Heart left ventricle (tissue), 16 donors: ENCODE results near the gene SPAG9. TPM values are rescaled to one million over a fixed set of nuclear protein-coding genes. Genes with fewer than 3 reads are reported as not detected.
A peak's percentile ranks its signal among the peaks of the same experiment; 100 is the strongest.

Experiments used
- ATAC-seq, 4 donors: fragments of 200-7000 bp; cut with Tn5 transposase; one replicate each; pipeline ENCODE4 v1.9.1; 2020 to 2022; ENCODE audit warnings: moderate library complexity in 4 of 4, mild to moderate bottlenecking in 3 of 4, moderate number of reproducible peaks in 1 of 4
- DNase-seq, 5 donors: peaks; one replicate each; pipeline ENCODE4 v3.0.0-alpha.2; 2020
- H3K27ac ChIP-seq, 12 donors: fragments of 200-600 bp; sonication (generic) in 4 of 12; one replicate each; pipeline versions ENCODE4 v1.5.0 to v1.8.0; 2016 to 2022; ENCODE audit warnings: mild to moderate bottlenecking in 2 of 12
- H3K27me3 ChIP-seq, 9 donors: fragments of 200-600 bp; sonication (generic) in 2 of 9; one replicate each; pipeline versions ENCODE4 v1.5.1 to v1.8.0; 2016 to 2022; ENCODE audit warnings: mild to moderate bottlenecking in 3 of 9
- H3K36me3 ChIP-seq, 9 donors: fragments of 200-600 bp; sonication (generic) in 2 of 9; one replicate each; pipeline versions ENCODE4 v1.5.0 to v1.8.0; 2018 to 2022; ENCODE audit warnings: mild to moderate bottlenecking in 2 of 9
- H3K4me1 ChIP-seq, 12 donors: fragments of 200-600 bp; sonication (generic) in 4 of 12; one replicate each; pipeline versions ENCODE4 v1.5.0 to v1.8.0; 2016 to 2022; ENCODE audit warnings: mild to moderate bottlenecking in 3 of 12
- H3K4me3 ChIP-seq, 12 donors: fragments of 200-600 bp; sonication (generic) in 4 of 12; one replicate each; pipeline versions ENCODE4 v1.5.0 to v1.8.0; 2017 to 2022; ENCODE audit warnings: mild to moderate bottlenecking in 9 of 12, moderate library complexity in 4 of 12
- H3K9me3 ChIP-seq, 12 donors: fragments of 200-600 bp; sonication (generic) in 4 of 12; one replicate each; pipeline versions ENCODE4 v1.5.0 to v1.8.0; 2016 to 2022; ENCODE audit warnings: mild to moderate bottlenecking in 1 of 12
- CTCF ChIP-seq, 12 donors: fragments of 200-600 bp; sonication (generic) in 4 of 12; IDR thresholded peaks; one replicate each; pipeline versions ENCODE4 v1.5.0 to v1.8.0; 2018 to 2022; ENCODE audit warnings: antibody characterized with exemption in 12 of 12, mild to moderate bottlenecking in 5 of 12
- POLR2A ChIP-seq, 2 donors: fragments of 450-650 bp; IDR thresholded peaks; one replicate each; pipeline ENCODE4 v1.6.1; 2017; ENCODE audit warnings: antibody characterized with exemption in 2 of 2, mild to moderate bottlenecking in 2 of 2, moderate library complexity in 2 of 2
- WGBS, 4 donors: extraction: QIAGEN DNeasy Blood & Tissue Kit in 2 of 4; methylation state at CpG; one replicate each; pipeline versions ENCODE4 v1.1.5 to v1.1.7; 2013 to 2018; 5-methylcytosine and 5-hydroxymethylcytosine counted together
- intact Hi-C, 10 donors: fragments of 100-400 bp; cut with DNase I; formaldehyde crosslinking; loops; one replicate each; pipeline versions ENCODE4 v1.11.1 to v1.14.2; 2022
- polyA plus RNA-seq, 2 donors: library from polyadenylated mRNA; stranded (reverse); fragments of 200-250 nt; gene quantifications; one replicate each; pipeline ENCODE4 v1.2.3, GENCODE V29; 2013
- total RNA-seq, 9 donors: library from RNA; depleted of rRNA in 2 of 9; stranded (reverse); fragments of >200 nt in 2 of 9; fragmentation: NEBNext Ultra II Directional in 3 of 9; extraction: Animal tissue kit (Norgen Biotek cat#: 25700) in 3 of 9; gene quantifications; one replicate each; pipeline versions ENCODE4 v1.1.0 to v1.2.4, GENCODE V29; 2016 to 2023
- donor health status: ischemic (EF 13 %, LVEDD 7.1; RV severe dilation, severe dysfunction).
- donor health status: healthy with polysubstance abuse.
- donor health status: DM: no; HTN: yes; CAD: no.
- donor health status: DM: no; HTN: no; CAD: no.
- donor health status: ischemic (EF 25% LVEDD 6.9; RV normal size, moderate dysfunction).
- donor health status: ischemic (EF 25% LVEDD 5.7; RV mildly dilated, moderate dysfunction).
- donor health status: healthy.
- donor health status: DM: yes; HTN: yes; CAD: no.
- donor health status: ischemic (EF 35%, LVEDD 5.7; RV mildly dilated, moderate dysfunction).
- donor health status: nonischemic (EF 11% LVEDD 7.7; RV severe dilation, severe dysfunction).
- donor health status: DM: yes; HTN: yes; CAD: no.
- donor health status: PGD.
- donor health status: ischemic (EF 29% LVEDD 5.4; RV normal size, mild dysfunction).
- donor health status: nonischemic (EF 23%, LVEDD 6.1; RV moderate dilation, normal function).

SPAG9 gene
- total and polyA plus RNA-seq, 11 donors, result 15.9 to 65.4 (median 52.9) TPM

DNA sequence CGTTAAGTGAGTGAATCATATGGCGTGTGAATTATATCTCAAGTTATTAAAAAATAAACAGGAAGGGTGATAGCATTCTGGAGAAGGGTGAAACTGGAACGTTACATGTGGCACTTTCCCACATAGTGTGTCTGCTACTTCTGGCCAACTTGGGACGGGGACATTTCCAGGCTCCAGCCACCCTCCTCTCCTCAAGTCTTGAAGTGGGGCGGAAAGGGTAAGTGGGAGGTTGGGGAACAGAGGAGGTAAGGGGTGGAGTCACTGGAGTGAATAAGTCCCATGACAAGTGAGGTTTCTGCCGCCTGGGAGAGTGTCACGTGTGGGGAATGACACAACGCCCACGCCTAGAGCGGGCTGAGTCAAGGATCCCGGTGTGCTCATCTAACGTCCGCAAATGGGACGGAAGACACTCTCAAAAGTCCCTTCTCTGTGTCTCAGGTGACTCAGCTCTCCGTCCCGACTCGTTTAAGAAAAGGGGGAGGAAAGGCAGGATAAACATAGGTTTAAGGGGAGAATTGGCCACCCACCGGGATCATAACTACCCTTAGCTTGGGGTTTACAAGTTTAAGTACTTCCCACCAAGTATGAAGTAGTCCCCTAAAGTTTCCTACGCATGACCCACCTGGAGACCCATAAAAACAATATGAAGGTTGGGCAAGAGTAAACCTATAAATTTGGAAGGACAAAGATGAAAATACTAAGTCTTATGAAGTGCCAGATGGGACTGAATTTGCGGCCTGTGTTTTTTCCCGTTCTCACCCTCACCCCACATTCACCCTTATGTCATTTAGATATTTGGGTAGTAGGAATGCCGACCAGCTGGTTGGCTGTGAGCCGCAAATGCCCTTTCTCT, 1.2 kb upstream of the SPAG9 start:
- H3K4me3 ChIP-seq, result peak overlapping the region; percentile 36 to 100 (median 94)
- ATAC-seq (peak; percentile 82 to 93 (median 88)), DNase-seq (peak; percentile 89 to 95 (median 89))
- 22 to 26% (median 22%) methylated on average over 23 of the region's 23 CpGs for WGBS, 4 donors
- peak overlapping the region; percentile 95 to 100 (median 99) for H3K27ac ChIP-seq
- intact Hi-C loops, result loop anchor here in 4 of 10 donors (1.0 to 5.0 kb wide), 3 partner anchors 31 to 255 kb away; partner anchors contain the start of genes NME1 (in 3 of the 4) and TOB1 (in 1 of the 4)
- no peaks in the 10 kb centered on the region for H3K9me3 ChIP-seq
- H3K4me1 ChIP-seq, result peaks cover 8 to 43% (median 26%) of the 10 kb centered on the region in 12 donors
- no peaks in the 10 kb centered on the region for H3K36me3 ChIP-seq
- H3K27me3 ChIP-seq, result no peaks in the 10 kb centered on the region
- TF ChIP-seq CTCF (IDR thresholded peaks at IDR 0.05) (no peak), POLR2A (IDR thresholded peaks at IDR 0.05) (peak in 1 of 2 donors; percentile 77)

DNA sequence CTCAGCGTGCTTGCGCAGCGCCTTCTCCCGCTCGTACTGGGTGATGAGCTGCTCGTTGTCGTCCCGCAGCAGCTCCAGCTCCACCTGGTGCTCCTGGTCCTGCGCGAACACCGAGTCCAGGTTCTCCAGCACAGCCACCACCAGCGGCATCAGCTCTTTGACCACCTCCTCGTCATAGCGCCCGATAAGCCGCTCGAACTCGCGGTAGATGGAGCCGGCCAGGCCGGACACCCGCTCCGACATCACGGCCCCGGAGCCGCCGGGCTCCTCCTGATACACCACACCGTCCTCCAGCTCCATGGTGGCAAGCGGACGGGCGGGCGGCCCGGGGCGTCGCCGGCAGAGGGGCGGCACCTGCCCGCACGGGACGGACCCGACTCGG, 320 bp downstream of the SPAG9 start:
- Histone ChIP-seq H3K9me3 (no peaks in the 10 kb centered on the region), H3K27me3 (no peaks in the 10 kb centered on the region), H3K4me3 (peak overlapping the region; percentile 66 to 100 (median 96)), H3K4me1 (peaks cover 8 to 55% (median 29%) of the 10 kb centered on the region in 12 donors), H3K36me3 (no peaks in the 10 kb centered on the region), H3K27ac (peak overlapping the region; percentile 95 to 100 (median 99))
- DNase-seq (peak in 1 of 5 donors; percentile 49), ATAC-seq (peak in 2 of 4 donors; percentile 23 to 44)
- no peak for TF ChIP-seq POLR2A (IDR thresholded peaks at IDR 0.05)
- no peak for TF ChIP-seq CTCF (IDR thresholded peaks at IDR 0.05)
- WGBS, 4 donors, result 0% methylated on average over 23 to 42 of the region's 42 CpGs; no CpG with 5 or more reads in 1 of the 4 donors
- intact Hi-C loops, result loop anchor here in 4 of 10 donors (1.0 to 5.0 kb wide), 3 partner anchors 32 to 253 kb away; partner anchors contain the start of genes NME1 (in 4 of the 4) and TOB1 (in 1 of the 4)

- Histone ChIP-seq H3K4me3 (peak overlapping the region; percentile 66 to 100 (median 96)), H3K4me1 (peaks cover 8 to 57% (median 29%) of the 10 kb centered on the region in 12 donors), H3K27ac (peak overlapping the region; percentile 95 to 100 (median 99)), H3K36me3 (no peaks in the 10 kb centered on the region), H3K27me3 (no peaks in the 10 kb centered on the region), H3K9me3 (no peaks in the 10 kb centered on the region)
- intact Hi-C loops, result loop anchor here in 7 of 10 donors (1.0 to 10.0 kb wide), 5 partner anchors 33 to 255 kb away; partner anchors contain the start of genes NME1 (in 6 of the 7) and TOB1 (in 2 of the 7)
- peak in 4 of 5 donors; percentile 37 to 77 (median 47) for DNase-seq
- TF ChIP-seq CTCF (IDR thresholded peaks at IDR 0.05) (peak in 7 of 12 donors; percentile 15 to 44 (median 21)), POLR2A (IDR thresholded peaks at IDR 0.05) (no peak)
- peak in 3 of 4 donors; percentile 1 to 35 (median 24) for ATAC-seq
- WGBS, 4 donors, result 1 to 3% (median 2%) methylated on average over 33 to 49 of the region's 49 CpGs
Measured at GRCh38 chr17:51119415-51120356, 982 bp downstream of the SPAG9 start.
